Subcutaneous adipose tissue (tissue), 4 donors: ENCODE measurements around the gene HEPACAM. TPM values are rescaled to one million over a fixed set of nuclear protein-coding genes. Genes with fewer than 3 reads are reported as not detected.

Experiments used
- CTCF ChIP-seq: fragments of 450-650 bp; IDR thresholded peaks from one replicate; pipeline ENCODE4 v1.5.1; 2016; ENCODE audit warnings: low read depth, mild to moderate bottlenecking, control low read depth, antibody characterized with exemption, moderate library complexity
- total RNA-seq, 4 donors: library from RNA; depleted of rRNA; stranded (reverse); fragments of >200 nt; gene quantifications; one replicate each; pipeline ENCODE4 v1.1.0, GENCODE V29; 2016

HEPACAM gene
- total RNA-seq, 4 donors from 2014 or later, result 8.3 to 62.0 (median 13.6) TPM

GRCh38 chr11:124880958-124881357, 54.9 kb downstream of the HEPACAM start:
- no peak for TF ChIP-seq CTCF

GRCh38 chr11:124880290-124880611, 55.6 kb downstream of the HEPACAM start:
- TF ChIP-seq CTCF, result no peak

- no peak for TF ChIP-seq CTCF
Observed at GRCh38 chr11:124879493-124880289, 56.2 kb downstream of the HEPACAM start.

- no peak for TF ChIP-seq CTCF
Observed at GRCh38 chr11:124878759-124879492, 56.9 kb downstream of the HEPACAM start.

GRCh38 chr11:124877910-124878758, 57.7 kb downstream of the HEPACAM start:
- no peak for TF ChIP-seq CTCF

- no peak for TF ChIP-seq CTCF
Observed at GRCh38 chr11:124877631-124877909, 58.3 kb downstream of the HEPACAM start.
